NCI-H2196 (cell line): ENCODE results near the gene HIP1.
"Not testable (repeated sequence)": the region's sequence is repeated elsewhere in the genome, so short reads cannot be mapped to it uniquely, and the experiment has no call there.

ENCODE experiments used
- DNase-seq: peaks from one replicate; lab custom pipeline; 2025; ENCODE audit not compliant: unreplicated experiment; lab: John Stamatoyannopoulos, UW

The HIP1 gene

DNA sequence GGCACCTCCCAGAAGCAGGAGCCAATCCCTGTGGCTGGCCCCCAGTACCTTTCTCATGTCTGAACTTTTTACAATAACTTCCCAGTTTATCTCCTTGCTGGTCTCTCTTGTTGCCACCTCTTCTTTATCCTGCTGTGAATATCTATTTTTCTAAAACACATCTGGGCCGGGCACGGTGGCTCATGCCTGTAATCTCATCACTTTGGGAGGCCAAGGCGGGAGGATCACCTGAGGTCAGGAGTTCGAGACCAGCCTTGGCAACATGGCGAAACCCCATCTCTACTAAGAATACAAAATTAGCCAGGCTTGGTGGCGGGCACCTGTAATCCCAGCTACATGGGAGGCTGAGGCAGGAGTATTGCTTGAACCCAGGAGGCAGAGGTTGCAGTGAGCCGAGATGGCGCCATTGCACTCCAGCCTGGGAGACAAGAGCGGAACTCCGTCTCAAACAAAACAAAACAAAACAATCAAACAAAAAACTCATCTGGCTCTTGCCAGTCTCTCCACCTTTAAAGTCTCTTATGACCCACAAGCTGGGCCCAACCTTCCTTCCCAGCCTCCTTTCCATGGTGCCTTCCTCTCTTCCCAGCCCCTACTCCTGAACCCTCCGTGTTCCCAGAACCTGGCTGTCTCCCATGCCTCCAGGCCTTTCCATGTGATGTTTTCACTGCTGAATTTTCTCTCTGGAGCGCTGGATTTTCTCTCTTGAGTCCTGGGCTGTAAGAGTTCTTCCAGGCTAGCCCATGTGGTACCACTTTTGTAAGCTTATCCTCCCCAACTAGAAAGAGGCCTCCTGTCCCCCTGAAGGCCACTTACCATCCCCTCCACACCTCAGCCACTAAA is 51.3 kb downstream of the HIP1 start:
- no peak for DNase-seq

DNA sequence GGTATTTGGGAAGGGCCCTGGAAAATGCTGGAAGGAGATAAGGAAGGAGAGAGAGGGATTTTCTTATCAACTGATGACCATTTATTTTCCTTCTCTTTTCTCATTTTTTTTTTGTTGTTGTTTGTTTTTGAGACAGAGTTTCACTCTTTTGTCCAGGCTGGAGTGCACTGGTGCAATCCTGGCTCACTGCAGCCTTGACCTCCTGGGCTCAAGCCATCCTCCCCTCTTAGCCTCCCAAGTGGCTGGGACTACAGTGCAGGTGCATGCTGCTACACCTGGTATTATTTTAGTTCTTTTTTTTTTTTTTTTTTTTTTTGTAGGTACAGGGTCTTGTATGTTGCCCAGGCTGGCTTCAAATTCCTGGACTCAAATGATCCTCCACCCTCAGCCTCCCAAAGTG is 52.2 kb downstream of the HIP1 start:
- no peak for DNase-seq

DNA sequence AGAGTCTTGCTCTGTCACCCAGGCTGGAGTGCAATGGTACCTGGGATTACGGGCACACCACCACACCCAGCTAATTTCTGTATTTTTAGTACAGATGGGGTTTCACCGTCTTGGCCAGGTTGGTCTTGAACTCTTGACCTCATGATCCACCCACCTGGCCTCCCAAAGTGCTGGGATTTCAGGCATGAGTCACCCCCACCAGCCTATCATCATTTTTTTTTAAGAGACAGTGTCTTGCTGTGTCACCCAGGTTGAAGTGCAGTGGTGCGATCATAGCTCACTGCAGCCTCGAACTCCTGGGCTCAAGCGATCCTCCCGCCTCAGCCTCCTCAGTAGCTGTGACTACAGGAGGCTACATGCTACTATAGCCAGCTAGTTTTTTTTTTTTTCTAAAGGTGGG is 56.7 kb downstream of the HIP1 start:
- not testable (repeated sequence) for DNase-seq

DNA sequence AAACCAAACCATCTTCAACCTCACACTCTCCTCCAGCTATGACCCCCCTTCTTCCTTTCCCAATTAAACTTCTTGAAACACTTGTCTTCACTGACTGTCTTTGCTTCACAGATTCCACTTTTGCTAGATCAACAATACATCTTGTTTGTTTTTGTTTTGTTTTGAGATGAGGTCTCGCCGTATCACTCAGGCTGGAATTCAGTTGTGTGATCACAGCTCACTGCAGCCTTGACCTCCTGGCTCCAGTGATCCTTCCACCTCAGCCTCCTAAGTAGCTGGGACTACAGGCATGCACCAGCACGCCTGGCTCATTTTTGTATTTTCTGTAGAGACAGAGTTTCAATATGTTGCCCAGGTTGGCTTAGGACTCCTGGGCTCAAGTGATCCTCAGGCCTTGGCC is 59.7 kb downstream of the HIP1 start:
- DNase-seq = no peak

DNA sequence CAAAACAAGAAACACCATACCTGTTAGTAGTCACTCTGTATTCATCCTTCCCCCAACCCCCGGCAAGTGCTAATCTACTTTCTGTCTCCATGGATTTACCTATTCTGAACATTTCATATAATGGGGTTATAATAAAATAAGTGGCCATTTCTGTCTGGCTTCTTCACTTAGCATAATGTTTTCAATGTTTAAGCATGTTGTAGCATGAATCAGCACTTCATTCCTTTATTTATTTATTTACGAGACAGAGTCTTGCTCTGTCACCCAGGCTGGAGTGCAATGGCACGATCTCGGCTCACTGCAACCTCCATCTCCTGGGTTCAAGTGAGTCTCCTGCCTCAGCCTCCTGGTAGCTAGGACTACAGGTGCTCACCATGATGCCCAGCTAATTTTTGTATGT is 69.2 kb downstream of the HIP1 start:
- no peak for DNase-seq

DNA sequence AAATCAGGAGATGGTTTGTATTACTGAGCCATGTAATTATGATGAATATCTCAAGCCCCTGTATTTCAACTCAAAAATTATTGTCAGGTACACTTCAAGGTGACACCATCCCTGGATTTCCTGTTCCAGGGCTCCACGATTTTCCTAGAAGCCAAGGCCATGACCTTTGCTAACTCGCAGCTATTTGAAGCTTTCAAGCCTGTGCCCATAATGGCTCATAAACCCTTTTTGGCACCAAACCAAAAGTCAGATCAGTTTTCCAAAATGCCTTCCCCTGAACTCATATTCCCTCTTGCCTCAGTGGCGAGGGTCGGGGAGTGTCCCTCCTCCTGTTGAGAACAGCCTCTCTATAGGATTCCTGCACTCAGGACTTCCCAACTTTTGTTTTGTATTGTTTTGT is 70.8 kb downstream of the HIP1 start:
- no peak for DNase-seq

DNA sequence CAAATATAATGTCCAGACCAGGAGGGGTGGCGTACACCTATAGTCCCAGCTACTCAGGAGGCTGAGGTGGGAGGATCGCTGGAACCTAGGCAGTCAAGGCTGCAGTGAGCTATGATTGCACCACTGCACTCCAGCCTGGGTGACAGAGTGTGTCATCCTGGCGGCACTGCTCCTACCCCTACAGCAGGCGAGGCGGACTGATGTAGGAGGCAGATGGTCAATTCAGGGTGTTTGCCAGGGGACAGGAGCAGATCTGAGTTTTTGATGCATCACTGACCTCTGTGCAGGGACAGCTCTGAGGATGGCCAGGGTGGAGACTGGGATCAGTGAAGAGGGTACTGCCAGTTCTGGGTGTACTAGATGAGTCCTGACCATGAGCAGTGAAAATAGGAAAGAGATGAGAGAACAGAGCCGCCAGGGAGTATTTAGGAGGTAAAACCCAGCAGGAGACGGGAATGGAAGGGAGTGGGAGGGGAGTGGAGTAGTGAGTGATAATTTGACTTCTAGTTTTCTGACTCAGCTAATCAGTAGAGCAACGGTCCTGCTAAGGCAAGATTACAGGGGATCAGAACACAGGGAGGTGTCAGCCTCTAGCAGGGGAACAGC is 75.3 kb downstream of the HIP1 start:
- DNase-seq = no peak

DNA sequence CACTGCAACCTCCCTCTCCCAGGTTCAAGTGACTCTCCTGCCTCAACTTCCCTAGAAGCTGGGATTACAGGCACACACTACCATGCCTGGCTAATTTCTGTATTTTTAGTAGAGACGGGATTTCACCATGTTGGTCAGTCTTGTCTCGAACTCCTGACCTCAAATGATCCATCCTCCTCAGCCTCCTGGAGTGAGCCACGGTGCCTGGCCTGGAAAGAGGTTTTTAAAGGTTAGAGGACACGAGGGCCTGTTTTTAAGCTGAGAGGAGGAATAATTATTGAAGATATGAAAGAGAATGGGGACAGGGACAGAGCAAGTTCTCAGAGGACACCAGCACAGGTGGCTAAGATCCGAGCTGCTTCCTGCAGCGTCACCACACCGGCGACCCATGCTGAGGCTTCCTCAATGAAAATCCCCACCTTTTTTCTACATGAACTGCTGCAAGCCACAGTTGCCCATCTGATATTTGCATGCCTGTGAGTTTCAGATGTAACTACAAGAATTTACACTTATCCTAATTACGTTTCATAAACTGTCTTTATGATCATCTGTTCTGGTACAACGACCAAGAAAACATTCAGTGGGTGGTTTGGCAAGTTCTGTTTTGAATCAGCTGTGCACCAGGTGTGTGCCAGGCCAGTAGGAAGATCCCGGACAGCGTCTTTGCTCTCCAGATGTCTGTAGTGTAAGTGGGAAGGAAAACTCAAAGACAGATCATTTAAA is 76.0 kb downstream of the HIP1 start:
- no peak for DNase-seq

DNA sequence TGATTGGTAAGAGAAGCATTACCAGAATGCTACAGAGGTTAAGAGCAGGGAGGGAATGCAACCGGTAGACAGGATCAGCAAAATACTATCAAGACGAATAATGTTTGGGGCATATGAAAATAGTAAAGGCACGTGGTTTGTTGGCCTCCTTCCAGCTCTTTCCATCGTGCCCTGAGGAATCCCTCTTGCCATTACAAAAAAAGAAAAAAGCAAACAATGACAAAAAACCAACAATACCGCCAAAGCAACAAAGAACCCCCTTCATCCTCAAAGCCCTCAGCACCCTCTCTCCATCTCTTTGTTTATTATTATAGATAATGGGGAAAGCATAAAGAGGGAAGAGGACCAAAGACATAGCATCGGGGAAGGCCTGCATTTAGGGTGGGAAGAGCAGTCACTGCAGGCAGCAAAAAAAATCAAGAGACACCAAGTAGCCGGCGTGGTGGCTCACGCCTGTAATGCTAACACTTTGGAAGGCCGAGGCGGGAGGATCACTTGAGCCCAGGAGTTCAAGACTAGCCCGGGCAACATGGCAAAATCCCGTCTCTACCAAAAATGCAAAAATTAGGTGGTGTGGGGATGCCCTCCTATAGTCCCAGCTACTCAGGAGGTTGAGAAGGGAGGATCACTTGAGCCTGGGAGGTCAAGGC is 78.0 kb downstream of the HIP1 start:
- DNase-seq = no peak

DNA sequence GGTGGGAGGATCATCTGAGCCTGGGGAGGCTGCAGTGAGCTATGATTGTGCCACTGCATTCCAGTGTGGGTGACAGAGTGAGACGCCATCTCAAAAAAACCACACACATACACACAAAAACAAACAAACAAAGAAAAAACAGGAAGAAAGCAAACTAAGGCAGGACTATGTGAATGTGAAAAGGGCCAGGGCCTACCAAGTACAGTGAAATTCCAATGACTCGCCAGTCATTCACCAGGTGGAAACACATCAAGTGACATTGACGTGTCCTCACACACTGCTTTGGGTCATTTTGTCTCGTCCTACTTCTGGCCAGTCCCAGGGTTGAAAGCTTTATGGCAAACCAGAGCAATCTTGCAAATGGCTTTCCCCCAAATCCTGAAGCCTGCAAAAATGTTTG is 79.9 kb downstream of the HIP1 start:
- DNase-seq = no peak

DNA sequence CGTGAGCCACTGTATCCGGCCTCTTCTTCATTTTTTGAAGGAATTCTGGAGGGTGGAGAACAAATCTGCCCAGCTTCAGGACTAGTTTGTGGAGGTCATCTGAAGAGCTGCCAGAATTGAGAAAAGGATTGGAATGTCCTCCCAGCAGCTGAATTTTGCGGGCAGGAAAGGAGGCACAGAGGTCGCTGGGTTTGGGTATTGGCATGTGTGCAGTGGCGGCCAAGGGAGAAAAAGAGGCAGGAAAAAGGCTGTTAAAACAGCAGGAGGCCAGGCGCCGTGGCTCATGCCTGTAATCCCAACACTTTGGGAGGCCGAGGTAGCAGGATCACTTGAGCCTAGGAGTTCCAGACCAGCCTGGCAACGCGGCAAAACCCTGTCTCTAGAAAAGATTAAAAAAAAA is 80.4 kb downstream of the HIP1 start:
- DNase-seq = no peak

DNA sequence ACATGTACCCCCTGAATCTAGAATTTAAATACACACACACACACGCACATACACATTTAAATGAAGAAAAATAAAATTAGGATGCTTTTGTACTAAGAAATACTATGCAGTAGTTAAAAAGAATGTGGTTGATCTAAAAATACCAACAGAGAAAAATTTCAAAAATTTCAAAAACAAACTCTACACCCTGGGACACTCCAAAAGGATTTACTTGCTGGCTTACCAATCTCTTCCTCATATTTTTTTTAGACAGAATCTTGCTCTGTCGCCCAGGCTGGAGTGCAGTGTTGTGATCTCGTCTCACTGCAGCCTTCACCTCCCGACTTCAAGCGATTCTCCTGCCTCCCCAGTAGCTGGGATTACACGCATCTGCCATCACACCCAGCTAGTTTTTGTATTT is 80.9 kb downstream of the HIP1 start:
- DNase-seq = no peak

DNA sequence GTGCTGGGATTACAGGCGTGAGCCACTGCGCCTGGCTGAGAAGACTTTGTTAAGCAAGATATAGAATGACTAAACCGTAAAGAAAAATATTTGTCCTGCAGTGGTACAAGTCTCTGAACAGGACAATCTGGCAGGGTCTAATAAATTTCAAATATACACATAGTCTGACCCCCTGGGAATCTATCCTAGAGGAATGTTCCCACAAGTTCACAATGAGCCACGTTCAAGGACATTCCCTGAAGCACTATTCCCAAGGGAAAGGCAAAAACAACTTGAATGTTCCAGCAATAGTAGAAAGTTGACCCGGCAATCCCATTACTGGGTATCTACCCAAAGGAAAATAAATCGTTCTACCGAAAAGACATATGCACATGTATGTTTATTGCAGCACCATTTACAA is 82.0 kb downstream of the HIP1 start:
- DNase-seq = no peak

DNA sequence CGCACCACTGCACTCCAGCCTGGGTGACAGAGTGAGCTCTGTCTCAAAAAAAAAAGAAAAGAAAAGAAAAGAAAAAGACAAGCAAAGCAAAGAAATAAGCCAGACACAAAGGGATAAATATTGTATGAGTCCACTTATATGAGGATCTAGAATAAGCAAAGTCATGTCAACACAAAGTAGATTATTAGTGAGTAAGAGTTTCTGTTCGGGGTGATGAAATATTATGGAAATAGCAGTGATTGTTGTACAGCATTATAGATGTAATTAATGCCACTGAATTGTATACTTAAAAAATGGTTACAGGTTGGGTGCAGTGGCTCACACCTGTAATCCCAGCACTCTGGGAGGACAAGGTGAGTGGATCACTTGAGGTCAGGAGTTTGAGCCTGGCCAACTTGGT is 83.2 kb downstream of the HIP1 start:
- DNase-seq = no peak

DNA sequence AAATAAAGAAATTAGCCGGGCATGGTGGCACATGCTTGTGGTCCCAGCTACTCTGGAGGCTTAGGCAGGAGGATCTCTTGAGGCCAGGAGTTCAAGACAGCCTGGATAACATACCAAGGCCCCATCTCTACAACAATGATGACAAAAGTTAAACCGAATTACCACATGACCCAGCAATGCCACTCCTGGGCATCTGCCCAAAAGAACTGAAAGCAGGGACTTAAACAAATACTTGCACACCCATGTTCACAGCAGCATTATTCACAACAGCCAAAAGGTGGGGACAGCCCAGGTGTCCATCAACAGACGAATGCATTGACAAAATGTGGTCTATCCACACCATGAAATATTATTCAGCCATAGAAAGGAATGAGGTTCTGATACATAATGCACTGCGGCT is 83.9 kb downstream of the HIP1 start:
- no peak for DNase-seq

DNA sequence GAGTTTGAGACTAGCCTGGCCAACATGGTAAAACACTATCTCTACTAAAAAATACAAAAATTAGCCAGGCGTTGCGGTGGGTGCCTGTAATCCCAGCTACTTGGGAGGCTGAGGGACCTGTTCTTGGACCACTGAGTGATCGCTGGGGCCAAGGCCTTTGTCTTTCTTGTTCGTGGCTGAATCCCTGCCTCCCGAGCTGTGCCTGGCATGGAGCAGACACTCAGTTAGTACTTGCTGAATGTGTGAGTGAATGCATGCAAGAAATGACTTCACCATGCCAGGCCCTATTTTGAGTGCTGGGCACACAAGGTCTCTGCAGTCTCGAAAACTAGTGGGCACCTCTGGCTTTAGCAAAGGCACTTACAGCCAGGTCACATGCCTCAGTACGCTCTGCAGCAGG is 85.1 kb downstream of the HIP1 start:
- no peak for DNase-seq

DNA sequence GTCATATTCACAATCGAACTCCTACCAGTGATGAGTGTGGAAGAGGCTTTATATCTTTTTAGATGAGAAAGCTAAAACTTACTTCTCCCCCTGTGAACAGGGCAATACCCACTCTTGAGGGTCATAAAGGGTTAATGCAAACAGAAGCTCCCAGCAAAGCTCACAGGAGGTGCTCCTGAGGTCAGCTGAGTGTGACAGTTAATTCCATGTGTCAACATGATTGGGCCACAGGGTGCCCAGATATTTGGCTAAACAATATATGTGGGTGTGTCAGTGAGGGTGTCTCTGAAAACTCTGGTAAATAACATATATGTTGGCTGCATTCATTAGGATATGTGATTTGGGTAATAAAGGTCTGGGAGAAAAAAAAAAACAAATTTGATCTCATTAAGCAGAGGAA is 86.0 kb downstream of the HIP1 start:
- DNase-seq = no peak

DNA sequence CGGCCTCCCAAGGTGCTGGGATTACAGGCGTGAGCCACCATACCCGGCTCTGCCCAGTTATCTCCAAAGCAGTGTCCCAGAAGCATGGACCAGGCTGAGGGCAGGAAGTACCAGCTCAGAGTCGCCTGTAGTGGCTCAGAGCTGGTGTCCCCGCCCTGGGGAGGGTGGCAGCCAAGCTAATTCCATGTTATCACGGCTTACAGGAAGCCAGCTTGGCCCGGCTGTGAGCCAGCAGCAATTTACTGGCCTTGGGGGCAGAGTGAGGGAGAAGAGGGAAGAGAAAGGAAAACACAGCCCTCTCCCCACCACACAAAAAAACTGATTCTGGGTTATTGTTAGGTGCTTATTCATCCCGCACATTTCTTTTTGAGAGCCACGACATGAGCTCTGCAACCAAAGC is 88.1 kb downstream of the HIP1 start:
- DNase-seq = no peak

DNA sequence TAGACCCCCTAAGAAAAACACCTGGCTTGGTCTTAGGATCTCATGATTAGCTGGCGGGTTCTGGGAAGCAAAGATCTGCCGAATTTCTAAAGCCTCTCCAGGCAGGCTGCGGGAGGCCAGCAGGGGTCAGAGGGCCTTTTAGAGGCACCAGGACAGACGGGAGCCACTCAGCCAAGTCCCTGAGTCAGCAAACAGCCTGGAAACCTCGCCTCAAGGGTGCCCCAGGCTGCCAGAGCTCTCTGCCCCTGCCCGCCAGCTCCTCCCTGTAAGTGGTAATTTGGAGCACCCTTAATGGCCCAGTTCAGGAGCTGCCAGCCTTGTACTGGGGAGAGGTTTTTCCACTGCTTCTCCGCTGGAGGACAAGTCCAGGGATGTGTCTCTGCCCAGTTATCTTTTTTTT is 88.7 kb downstream of the HIP1 start:
- no peak for DNase-seq

DNA sequence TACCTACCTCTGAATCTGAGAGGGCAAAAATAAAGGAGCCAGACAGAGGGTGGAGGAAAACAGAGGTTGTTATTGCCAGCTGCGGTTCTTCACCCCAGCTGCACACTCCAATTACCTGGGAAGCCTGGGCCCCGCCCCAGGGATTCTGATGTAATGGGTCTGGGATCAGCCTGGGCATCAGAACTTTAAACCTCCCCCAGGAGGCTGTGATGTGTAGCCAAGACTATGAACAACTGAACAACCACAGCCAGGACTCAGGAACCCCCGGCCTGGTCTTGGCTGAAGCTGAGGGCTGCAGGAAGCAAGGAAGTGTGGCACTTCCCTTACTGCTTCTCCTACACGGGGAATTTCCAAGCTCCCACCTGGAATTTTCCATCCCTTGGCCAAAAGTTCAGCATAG is 89.3 kb downstream of the HIP1 start:
- DNase-seq = no peak

DNA sequence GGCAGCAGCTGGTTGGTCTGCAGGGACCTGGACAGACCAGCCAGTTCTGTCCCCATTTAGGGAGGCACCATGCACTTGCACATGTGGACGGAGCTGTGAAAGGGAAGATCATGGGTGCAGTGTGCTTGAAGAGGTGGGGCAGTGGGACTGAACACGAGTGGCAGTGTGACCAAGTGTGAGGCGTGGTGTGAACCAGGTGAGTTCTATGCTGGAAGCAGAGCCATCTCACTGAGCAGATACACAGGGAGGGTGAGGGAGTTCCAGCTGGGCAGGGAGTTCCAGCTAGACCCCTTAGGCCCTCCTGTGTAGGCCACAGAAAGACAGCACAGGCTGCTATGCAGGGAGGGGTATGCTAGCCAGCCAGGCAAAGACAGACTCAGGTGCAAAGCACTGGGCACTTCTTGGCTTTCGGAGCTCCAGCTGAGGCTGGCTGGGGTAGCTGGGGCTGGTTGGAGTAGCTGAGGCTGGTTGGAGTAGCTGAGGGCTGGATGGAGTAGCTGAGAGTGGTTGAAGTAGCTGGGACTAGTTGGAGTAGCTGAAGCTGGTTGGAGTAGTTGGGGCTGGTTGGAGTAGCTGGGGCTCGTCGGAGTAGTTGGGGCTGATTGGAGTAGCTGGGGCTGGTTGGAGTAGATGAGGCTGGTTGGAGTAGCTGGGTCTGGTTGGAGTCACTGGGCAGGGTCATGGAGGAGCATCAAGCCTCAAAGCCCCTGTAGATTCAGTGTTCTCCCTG is 90.9 kb downstream of the HIP1 start:
- DNase-seq = no peak
